ENCODE results near the gene KCNS3. TPM values are rescaled to one million over a fixed set of nuclear protein-coding genes. Genes with fewer than 3 reads are reported as not detected.
A peak's percentile ranks its signal among the peaks of the same experiment; 100 is the strongest.

KCNS3 gene, protein sequence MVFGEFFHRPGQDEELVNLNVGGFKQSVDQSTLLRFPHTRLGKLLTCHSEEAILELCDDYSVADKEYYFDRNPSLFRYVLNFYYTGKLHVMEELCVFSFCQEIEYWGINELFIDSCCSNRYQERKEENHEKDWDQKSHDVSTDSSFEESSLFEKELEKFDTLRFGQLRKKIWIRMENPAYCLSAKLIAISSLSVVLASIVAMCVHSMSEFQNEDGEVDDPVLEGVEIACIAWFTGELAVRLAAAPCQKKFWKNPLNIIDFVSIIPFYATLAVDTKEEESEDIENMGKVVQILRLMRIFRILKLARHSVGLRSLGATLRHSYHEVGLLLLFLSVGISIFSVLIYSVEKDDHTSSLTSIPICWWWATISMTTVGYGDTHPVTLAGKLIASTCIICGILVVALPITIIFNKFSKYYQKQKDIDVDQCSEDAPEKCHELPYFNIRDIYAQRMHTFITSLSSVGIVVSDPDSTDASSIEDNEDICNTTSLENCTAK
- total RNA-seq (2014; rRNA removed; shearing (Covaris generic)), result 90.2 and 98.4 TPM in 2 replicates

DNA sequence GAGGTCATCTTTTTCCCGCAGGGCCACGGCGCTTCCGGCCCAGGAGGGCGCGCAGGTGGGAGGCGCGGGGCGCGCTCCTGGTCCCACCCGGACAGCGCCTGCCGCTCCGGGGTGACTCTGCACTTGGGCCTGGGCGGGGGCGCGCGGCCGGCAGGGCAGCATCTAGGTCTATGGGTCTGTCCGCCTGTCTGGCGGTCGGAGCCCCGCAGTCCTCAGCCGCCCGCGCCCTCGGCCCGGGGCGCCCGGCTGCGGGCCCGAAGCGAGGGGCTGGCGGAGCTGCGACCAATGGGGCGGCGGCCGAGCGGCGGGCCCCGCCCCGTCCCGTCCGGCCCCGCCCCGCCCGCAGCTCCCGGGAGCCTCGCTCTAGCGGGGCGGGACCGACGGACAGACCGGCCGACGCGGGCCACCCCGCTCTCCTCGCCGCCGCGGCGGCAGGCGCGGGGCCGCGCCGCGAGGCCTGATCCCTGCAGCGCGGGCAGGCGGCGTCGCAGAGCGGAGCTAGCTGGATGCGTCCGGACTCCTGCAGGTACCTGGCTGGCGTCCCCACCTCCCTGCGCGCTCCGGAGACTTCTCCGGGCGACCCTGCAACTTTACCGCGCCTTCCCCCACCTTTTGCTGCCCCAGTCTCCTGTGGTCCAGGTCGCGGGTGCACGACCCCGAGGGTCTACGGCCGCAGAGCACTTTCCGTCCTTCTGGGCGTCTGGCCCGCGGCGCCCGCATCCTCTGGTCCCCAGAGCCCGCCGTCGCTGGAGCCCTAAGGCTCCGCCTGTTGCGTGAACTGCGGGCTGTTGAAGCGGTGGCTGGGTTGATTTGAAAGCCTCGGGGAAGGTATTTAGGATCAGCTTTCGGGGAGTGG is at the start of gene KCNS3:
TSS of gene KCNS3 (plus strand) at position 387 of the 856 bp plus-strand sequence. CDS start 52,342 bp downstream, outside the sequence.
- Histone ChIP-seq H3K27me3 (no peaks in the 10 kb centered on the region), H3K27ac (peak within 1 kb of the TSS; percentile 84), H3K36me3 (peaks cover 6% of the 10 kb centered on the region; the same call in 1 of the 2 replicates), H3K9me3 (replicated peaks) (no peaks in the 10 kb centered on the region), H3K4me3 (peak within 1 kb of the TSS; percentile 88), H3K4me1 (0 out of 2 replicates have a peak, but pooled peaks cover 6% of the 10 kb centered on the region)
- peak; percentile 62 to 80 for DNase-seq

DNA sequence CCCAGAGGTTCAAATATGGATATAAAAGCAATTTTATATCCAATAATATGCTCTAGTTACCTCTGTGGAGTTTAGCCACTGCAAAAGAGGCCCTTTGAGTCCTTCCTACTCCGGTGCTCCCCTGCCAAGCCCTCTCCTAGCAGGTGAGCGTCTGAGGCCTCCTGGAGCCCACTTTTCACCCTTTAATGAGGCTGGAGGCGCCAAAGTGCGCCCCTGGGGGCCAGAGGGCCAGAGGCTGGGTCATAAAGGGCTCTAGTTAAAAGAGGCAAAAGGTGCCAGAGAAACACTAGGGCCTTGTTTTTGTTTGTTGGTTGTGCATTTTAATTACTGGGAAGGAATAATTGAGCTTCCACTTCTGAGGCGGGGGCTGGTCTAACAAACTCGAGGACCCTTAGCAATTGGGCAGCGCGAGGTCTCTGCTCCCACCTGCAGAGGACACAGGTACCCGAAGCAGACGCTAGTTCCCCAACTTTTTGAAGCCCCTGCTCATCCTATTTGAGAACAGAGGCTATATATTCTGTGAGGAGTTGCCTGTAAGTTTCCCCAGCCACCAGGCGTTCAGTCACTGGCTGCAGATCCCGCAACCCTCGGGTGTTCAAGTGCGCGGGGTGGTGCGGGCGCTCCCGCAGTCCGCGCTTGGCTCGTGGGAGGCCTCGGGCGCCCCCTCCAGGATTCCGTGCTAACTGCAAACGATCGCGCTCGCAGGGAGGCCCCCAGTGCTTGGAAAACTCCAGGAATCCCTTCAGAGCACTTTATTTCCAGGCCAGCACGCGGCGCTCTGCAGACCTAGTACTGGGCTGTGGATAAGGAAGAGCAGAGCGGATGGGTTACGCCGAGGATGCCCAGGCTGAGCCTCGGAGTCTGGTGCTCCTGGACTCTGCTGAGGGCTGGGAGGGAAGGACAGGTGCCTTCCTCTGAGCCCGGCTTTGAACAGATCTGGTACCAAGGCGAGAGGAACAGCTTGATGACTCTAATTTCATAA is 48.1 kb upstream of the KCNS3 start:
- H3K36me3 ChIP-seq, result no peaks in the 10 kb centered on the region
- no peak overlapping the region for H3K27ac ChIP-seq
- H3K4me1 ChIP-seq, result no peaks in the 10 kb centered on the region; the same call in 1 of the 2 replicates
- DNase-seq, result no peak
- no peak overlapping the region for H3K4me3 ChIP-seq
- H3K9me3 ChIP-seq (replicated peaks), result no peaks in the 10 kb centered on the region
- H3K27me3 ChIP-seq, result no peaks in the 10 kb centered on the region

DNA sequence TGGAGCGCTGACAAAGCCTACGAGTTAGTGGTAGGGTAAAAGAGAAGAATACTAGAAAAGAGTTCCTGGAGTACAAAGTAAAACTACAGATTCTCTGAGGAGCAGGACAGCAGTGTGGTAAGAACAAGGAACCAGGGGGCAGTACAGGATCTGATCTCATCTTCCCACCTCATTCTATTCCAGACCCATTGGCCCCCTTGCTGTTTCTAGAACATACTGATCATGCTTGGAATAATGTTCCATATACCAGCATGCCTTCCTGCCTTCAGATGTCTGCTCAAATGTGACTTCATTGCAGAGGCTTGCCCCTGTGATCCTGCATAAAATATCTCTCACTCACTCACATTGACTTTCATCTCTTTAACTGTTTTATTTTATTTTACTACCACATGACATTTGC is 43.0 kb upstream of the KCNS3 start:
- Histone ChIP-seq H3K36me3 (no peaks in the 10 kb centered on the region), H3K4me1 (peaks cover 9% of the 10 kb centered on the region), H3K4me3 (no peak overlapping the region), H3K9me3 (replicated peaks) (no peaks in the 10 kb centered on the region), H3K27ac (no peak overlapping the region), H3K27me3 (no peaks in the 10 kb centered on the region)
- DNase-seq, result no peak

DNA sequence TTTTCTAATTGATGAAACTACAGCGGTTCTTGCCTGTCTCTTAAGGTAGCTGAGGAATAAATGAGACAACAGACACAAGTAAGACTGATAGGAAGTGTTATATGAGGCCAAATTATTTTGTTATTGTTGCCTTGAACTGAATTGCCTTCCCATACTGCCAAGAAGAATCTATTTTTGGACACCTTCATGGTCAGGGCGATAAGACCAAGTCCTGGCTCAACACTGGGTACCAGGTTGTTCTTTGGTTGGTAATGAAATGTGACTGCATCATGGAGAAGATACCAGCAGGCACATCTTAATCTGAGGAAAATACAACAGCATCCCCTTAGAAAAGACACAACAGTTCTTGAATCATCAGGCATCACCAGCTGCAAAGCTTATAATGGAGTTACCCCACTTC is 38.5 kb upstream of the KCNS3 start:
- no peak for DNase-seq
- Histone ChIP-seq H3K4me3 (no peak overlapping the region), H3K36me3 (no peaks in the 10 kb centered on the region), H3K27me3 (no peaks in the 10 kb centered on the region), H3K27ac (no peak overlapping the region), H3K9me3 (replicated peaks) (no peaks in the 10 kb centered on the region), H3K4me1 (peaks cover 9% of the 10 kb centered on the region)

DNA sequence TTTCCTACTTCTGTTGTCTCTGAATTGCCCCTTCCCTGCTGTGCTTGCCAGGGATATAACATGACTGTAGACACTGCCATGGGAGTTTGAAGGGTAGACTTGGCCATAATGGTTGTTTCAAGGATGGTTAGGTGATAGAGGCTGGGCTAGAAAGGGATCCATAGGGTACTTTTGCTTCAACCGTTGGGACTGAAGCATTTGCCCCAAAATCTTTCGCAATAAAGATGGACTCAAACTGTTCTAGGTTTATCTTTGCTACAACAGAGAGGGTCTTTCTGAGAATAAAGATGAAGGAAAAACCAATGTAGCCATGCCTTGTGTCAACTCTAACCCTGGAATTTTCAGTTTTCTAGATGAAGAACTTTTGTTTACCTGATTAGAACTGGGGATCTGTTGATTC is 35.0 kb upstream of the KCNS3 start:
- Histone ChIP-seq H3K36me3 (no peaks in the 10 kb centered on the region), H3K9me3 (replicated peaks) (no peaks in the 10 kb centered on the region), H3K4me1 (peaks cover 23% of the 10 kb centered on the region), H3K27me3 (no peaks in the 10 kb centered on the region), H3K4me3 (no peak overlapping the region), H3K27ac (no peak overlapping the region)
- no peak for DNase-seq

DNA sequence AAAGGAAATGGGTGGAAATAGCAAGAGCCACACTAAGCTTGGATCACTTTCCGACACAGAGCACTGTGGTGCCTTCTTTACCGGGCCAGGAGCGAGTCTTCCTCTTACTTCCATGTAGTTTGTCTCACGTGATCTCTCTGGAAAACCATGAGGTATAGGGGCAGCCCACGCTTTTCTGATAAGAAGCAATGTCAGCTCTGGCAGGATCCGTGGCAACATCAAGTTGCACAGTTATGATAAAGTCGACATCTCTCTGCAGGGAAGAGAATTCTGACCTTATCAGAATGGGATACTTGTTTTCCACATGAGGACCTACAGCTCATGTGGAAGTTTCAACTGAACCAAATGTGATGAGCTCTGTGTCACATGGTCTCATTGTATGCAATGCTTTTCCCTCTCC is 32.7 kb upstream of the KCNS3 start:
- no peak for DNase-seq

DNA sequence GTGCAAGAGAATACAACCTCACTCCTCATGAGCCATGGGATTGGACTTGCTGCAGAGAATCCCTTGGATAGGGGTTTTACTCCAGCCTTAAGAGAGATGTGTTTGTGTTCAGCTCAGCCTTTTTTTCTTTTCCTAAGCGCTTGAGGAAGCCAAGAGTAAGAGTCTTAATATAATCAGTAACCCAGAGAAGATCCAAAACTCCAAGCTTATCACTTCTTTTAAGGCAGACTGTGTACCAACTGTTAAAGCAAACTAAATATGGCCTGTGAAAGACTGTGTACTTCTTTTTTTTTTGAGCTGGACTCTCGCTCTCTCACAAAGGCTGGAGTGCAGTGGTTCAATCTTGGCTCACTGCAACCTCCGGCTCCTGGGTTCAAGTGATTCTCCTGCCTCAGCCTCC is 31.8 kb upstream of the KCNS3 start:
- DNase-seq, result no peak
- H3K27ac ChIP-seq, result no peak overlapping the region
- H3K9me3 ChIP-seq (replicated peaks), result no peaks in the 10 kb centered on the region
- H3K4me3 ChIP-seq, result no peak overlapping the region
- no peaks in the 10 kb centered on the region for H3K36me3 ChIP-seq
- no peaks in the 10 kb centered on the region for H3K27me3 ChIP-seq
- H3K4me1 ChIP-seq, result peaks cover 32% of the 10 kb centered on the region

More for the DNA sequence above, 32.7 kb upstream of the KCNS3 start:
- Histone ChIP-seq H3K36me3 (no peaks in the 10 kb centered on the region), H3K4me1 (peaks cover 28% of the 10 kb centered on the region), H3K27ac (no peak overlapping the region), H3K4me3 (no peak overlapping the region), H3K27me3 (no peaks in the 10 kb centered on the region), H3K9me3 (replicated peaks) (no peaks in the 10 kb centered on the region)

DNA sequence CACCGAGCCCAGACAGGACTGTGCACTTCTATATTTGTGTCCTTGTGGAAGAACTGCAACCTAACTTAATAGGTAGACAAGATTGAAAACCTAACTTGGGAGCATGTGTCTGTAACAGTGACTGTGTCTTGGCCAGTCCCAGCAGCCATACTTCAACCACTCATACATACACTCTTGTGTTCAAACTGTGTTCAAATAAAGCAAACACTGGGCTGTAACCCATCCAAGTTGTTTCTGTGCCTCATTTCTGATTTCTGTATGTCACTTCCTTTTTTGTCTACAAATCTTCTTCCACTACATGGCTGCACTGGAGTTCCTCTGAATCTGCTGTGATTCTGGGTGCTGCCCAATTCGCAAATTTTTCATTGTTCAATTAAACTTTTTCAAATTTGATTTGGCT is 31.2 kb upstream of the KCNS3 start:
- DNase-seq, result no peak
- peak overlapping the region; percentile 85 for H3K27ac ChIP-seq

DNA sequence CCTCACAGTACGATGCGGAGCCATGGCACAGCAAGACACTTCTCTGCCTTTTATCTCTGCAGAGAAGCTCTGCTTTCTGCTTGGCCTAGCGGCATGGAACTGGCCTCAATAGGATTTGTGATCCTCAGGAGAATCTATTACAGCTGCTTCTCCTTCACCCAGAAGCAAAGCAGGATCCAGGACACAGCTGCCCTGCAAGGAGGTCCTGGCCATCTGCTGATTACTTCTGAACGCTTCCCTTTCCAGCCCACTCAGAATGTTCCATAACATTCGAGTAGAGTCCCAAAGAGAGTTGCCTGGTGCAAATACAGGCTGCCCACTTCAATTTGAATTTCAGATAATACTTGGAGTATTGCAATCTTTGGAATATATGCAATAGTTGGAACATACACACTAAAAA is 29.2 kb upstream of the KCNS3 start:
- Histone ChIP-seq H3K36me3 (no peaks in the 10 kb centered on the region), H3K27ac (peak overlapping the region; percentile 85), H3K27me3 (no peaks in the 10 kb centered on the region), H3K9me3 (replicated peaks) (no peaks in the 10 kb centered on the region), H3K4me1 (peaks cover 38% of the 10 kb centered on the region), H3K4me3 (no peak overlapping the region)
- peak; percentile 55 to 74 for DNase-seq

More for the DNA sequence above, 31.2 kb upstream of the KCNS3 start:
- Histone ChIP-seq H3K4me3 (no peak overlapping the region), H3K4me1 (peaks cover 36% of the 10 kb centered on the region), H3K27me3 (no peaks in the 10 kb centered on the region), H3K36me3 (no peaks in the 10 kb centered on the region), H3K9me3 (replicated peaks) (no peaks in the 10 kb centered on the region)

DNA sequence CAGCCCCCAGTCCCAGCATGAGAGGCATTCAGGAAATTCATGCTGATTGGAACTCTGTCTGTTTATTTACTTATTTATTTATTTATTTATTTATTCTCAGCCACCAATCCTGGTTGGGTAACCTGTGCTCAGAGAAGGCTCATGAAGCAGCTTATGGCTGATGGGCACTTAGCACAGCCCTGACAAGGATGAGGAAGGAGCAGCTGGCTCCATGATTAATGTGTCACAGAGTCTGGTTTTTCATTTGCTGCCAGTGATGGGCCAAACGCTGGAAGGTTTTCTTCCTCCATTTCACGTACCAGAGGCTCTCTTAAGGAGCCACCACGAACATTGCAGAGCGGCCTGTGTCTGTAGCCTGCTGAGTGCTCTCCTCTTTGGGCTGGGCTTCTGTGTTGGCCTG is 28.3 kb upstream of the KCNS3 start:
- DNase-seq, result no peak
- Histone ChIP-seq H3K9me3 (replicated peaks) (no peaks in the 10 kb centered on the region), H3K36me3 (no peaks in the 10 kb centered on the region), H3K27ac (no peak overlapping the region), H3K27me3 (no peaks in the 10 kb centered on the region), H3K4me3 (no peak overlapping the region), H3K4me1 (peaks cover 38% of the 10 kb centered on the region)

DNA sequence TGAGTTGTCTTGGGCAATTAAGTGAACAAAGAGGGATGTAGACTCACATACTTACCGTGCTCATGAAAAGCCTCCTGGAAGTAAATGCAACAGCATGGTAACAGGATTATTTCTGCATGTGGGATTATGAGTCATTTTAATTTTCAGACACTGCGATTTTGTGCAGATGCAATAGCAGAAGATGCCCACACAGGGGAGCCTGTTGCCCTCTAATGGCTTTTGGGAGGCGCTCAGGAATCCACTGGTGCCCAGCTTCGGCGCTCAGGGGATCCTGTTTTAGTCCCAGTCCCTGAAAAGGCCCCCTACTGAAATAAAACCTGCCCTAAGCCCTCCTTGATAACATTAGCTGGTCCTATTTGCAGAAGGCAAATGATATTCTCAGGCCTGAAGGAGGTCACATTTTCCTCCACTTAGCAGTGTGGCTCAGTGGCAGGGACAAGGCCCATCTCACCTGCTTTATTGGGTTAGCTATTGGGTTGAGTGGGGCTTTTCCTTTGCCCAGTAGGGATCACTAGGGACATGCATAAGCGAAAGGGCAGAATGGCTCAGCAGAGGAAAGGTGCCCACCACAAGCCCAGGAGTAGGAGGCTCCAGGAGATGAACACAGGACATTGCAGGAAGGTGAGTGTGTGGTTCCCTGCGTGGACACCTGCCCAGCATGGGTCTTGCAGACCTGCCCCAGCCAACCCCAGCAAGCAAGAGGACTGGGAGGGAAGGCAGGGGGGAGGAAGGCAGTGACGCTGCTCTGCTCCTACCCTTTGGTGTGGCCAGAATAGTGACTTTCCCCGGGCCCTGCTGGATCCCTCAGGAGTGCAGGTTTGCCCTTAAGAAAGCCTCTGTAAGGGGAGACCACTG is 26.5 kb upstream of the KCNS3 start:
- no peaks in the 10 kb centered on the region for H3K9me3 ChIP-seq (replicated peaks)
- peak overlapping the region; percentile 7; the same call in 1 of the 2 replicates for H3K27ac ChIP-seq
- peak; percentile 84 to 95 for DNase-seq
- no peak overlapping the region for H3K4me3 ChIP-seq
- H3K27me3 ChIP-seq, result no peaks in the 10 kb centered on the region
- H3K4me1 ChIP-seq, result peaks cover 38% of the 10 kb centered on the region
- no peaks in the 10 kb centered on the region for H3K36me3 ChIP-seq

DNA sequence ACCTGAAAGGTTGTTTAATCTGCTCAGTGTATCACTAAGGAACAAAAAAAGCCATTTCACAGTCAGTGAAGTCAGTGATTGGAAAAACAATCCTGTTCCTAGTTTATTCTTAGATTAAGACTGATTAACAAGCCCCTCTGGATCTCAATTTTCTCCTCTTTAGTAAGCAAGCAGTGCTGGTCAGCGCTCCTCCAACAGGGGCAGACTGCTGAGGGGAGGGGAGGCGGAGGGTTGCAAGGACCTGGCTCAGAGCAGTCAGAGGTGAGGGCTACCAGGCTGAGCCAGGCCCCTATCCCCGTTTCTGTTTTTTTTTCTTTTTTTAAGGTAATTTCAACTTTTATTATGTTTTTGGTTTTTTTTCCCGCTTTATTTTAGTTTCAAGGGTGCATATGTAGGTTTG is 24.7 kb upstream of the KCNS3 start:
- no peak for DNase-seq
- Histone ChIP-seq H3K27me3 (no peaks in the 10 kb centered on the region), H3K4me3 (no peak overlapping the region)

DNA sequence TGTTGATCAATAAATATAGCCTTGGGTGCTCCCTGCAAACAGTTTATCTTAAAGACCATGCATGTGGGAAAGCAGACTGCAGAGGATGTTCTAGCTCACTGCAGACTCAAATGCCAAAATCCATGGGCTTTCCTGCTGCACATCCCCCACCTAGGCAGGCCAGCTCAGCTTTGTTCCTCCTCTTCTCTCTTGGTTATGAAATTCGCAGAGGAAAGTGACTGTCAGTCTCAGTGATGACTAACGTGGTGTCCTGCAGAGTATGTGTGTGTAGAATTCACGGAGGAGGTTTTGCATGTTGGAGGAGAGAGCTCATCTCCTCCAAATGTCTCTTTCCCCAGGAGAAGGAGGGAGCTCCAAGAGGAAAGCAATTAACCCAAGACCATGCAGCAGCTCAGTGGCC is 21.4 kb upstream of the KCNS3 start:
- H3K27ac ChIP-seq, result no peak overlapping the region
- H3K27me3 ChIP-seq, result no peaks in the 10 kb centered on the region
- no peak for DNase-seq
- H3K4me3 ChIP-seq, result no peak overlapping the region
- H3K4me1 ChIP-seq, result peaks cover 4% of the 10 kb centered on the region
- H3K9me3 ChIP-seq (replicated peaks), result no peaks in the 10 kb centered on the region
- no peaks in the 10 kb centered on the region for H3K36me3 ChIP-seq

More for the DNA sequence above, 24.7 kb upstream of the KCNS3 start:
- Histone ChIP-seq H3K27ac (no peak overlapping the region), H3K36me3 (no peaks in the 10 kb centered on the region), H3K9me3 (replicated peaks) (no peaks in the 10 kb centered on the region), H3K4me1 (peaks cover 20% of the 10 kb centered on the region)

All from SJCRH30 (cell line).